GM13976 (cell line): ENCODE data around the gene ANG.
A peak's percentile ranks its signal among the peaks of the same experiment; 100 is the strongest.
"Not testable (repeated sequence)": the region's sequence is repeated elsewhere in the genome, so short reads cannot be mapped to it uniquely, and the experiment has no call there.

Experiments used
- DNase-seq: peaks from one replicate; pipeline ENCODE4 v3.0.0; 2012; ENCODE audit warnings: low spot score
- CTCF ChIP-seq: IDR thresholded peaks from 2 replicates; pipeline ENCODE4 v1.5.1; 2012; ENCODE audit warnings: borderline replicate concordance, mild to moderate bottlenecking; ENCODE audit not compliant: insufficient read depth; ENCODE audit errors: extremely low read depth, missing control alignments, control extremely low read depth
- in situ Hi-C: fragments of 300-500 bp; cut with MboI; formaldehyde crosslinking; loops from one replicate; pipeline ENCODE4 v1.12.0; 2022; ENCODE audit warnings: low sequenced_read_pairs, mixed read lengths, inconsistent platforms; ENCODE audit not compliant: unreplicated experiment

The ANG gene

DNA sequence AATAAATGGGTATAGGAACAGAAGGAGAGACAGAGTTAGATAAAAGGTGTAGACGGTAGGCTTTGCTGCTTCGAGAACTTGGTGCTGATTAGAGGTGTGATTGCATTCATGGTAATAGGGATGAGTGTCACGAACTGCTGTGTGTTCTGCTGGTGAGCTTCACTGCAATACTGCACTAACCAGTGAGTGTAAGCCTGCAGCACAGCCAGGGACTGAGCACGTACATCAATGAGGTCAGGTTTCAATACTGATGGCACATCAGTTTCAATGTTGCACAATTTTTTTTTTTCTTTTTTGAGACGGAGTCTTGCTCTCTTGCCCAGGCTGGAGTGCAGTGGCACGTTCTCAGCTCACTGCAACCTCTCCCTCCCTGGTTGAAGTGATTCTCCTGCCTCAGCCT lies 32.2 kb downstream of the ANG start:
- TF ChIP-seq CTCF, result no peak
- in situ Hi-C loops, result no loop called here
- DNase-seq, result no peak

- in situ Hi-C loops, result no loop called here
- TF ChIP-seq CTCF, result no peak
- DNase-seq, result no peak
Observed at GRCh38 chr14:20722016-20722415, 33.5 kb downstream of the ANG start.

GRCh38 chr14:20723488-20723887 lies 34.9 kb downstream of the ANG start:
- peak; percentile 27 for DNase-seq
- no peak for TF ChIP-seq CTCF
- in situ Hi-C loops, result no loop called here

DNA sequence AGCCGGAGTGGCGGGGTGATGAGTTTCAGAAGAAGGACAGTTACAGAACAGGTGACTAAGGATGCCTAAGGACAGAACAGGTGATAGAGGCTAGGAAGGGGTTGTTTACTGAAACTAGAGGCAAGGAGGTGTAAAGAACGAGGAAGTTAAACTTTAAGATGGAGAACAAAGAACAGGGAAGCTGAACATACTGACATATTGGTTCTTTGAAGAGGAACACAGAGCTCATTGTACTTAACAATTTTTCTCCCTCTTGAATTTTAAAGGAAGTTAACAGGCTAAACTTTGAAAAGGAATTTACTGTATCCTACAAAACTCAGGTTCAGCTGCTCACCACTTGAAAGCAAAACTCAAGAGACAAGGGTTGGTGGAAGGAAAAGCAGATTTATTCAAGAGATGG lies 37.6 kb downstream of the ANG start:
- in situ Hi-C loops, DNase-seq: not testable (repeated sequence)

DNA sequence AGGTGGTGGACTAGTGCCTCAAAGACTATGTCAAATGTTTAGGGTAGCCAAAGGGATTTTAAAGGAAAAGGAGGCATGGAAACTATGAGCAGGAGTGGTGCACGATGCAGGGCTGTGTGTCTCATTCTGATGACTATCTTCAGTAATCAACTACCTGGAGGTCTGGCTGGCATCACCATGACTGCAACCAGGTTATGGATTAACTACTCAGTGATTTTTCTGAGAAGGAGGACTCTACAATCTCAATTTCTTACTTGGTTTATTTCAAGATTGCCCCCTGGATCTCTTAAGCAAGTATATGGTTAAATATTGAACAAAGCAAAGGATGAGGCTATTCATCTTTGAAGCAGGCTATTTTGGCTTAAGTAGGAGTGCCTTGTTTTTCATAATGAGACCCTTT lies 38.0 kb downstream of the ANG start:
- no peak for DNase-seq
- TF ChIP-seq CTCF, result no peak
- in situ Hi-C loops, result no loop called here

GRCh38 chr14:20730891-20731290 lies 42.3 kb downstream of the ANG start:
- DNase-seq, result no peak
- TF ChIP-seq CTCF, result no peak
- in situ Hi-C loops, result no loop called here

DNA sequence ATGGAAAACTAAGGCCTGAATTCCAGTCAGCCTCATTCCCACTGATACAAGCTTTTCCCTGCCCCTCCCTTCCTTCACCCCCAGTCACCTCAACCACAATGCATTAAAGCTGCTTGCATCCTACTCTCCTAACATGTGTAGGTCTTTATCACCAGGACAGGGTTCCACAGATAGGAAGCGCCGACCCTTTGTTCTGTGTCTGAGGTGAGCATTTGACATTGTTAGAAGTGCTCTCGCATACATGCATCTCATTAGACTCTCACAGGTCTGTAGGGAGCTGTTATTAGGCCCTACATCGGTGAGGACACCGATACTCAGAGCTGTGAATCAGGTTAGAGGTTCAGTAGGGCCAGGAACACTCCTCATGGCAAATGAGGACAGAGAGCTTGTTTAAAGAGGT lies 43.9 kb downstream of the ANG start:
- no peak for DNase-seq
- in situ Hi-C loops, result no loop called here
- no peak for TF ChIP-seq CTCF
